PC-9 (cell line): ENCODE results near the gene AGMO. TPM values are rescaled to one million over a fixed set of nuclear protein-coding genes. Genes with fewer than 3 reads are reported as not detected.
A peak's percentile ranks its signal among the peaks of the same experiment; 100 is the strongest.

Experiments
- BruUV-seq: library from RNA; stranded (reverse); fragments of 400-500 nt; replicated peaks from 2 replicates; lab custom pipeline; 2021; lab: Mats Ljungman, UMichigan
- CTCF ChIA-PET: fragments of 300-600 bp; sonication (Branson Sonifier 250); formaldehyde crosslinking; loops from one replicate; lab custom pipeline; 2022; ENCODE audit warnings: antibody characterized with exemption; lab: Charles Lee
- POLR2A ChIA-PET: fragments of 300-600 bp; sonication (Branson Sonifier 250); formaldehyde crosslinking; loops from one replicate; lab custom pipeline; 2022; ENCODE audit warnings: antibody characterized with exemption; ENCODE audit not compliant: unreplicated experiment; lab: Charles Lee
- DNase-seq, 2 experiments: peaks; one replicate each; pipeline versions ENCODE4 v3.0.0 to v3.0.0-alpha.2; 2015 to 2022; ENCODE audit warnings: mixed read lengths in 1 of 2
- H2AFZ ChIP-seq: fragments of 200-600 bp; sonication (generic); 2 replicates; pipeline ENCODE4 v1.8.1; 2017; ENCODE audit warnings: antibody characterized with exemption
- H3F3A ChIP-seq: fragments of 200-600 bp; sonication (generic); 2 replicates; pipeline ENCODE4 v1.8.1; 2017; ENCODE audit warnings: antibody characterized with exemption, mild to moderate bottlenecking, low read depth; ENCODE audit not compliant: insufficient read depth
- H3K27ac ChIP-seq: fragments of 200-600 bp; sonication (generic); 2 replicates; pipeline ENCODE4 v1.6.1; 2016; ENCODE audit warnings: mixed run types
- H3K27me3 ChIP-seq: fragments of 200-600 bp; sonication (generic); 2 replicates; pipeline ENCODE4 v1.6.1; 2016; ENCODE audit warnings: low read depth, mixed run types; ENCODE audit not compliant: insufficient read depth
- H3K36me3 ChIP-seq: fragments of 200-600 bp; sonication (generic); 2 replicates; pipeline ENCODE4 v1.6.1; 2016; ENCODE audit warnings: low read depth, mixed run types
- H3K4me1 ChIP-seq: fragments of 200-600 bp; sonication (generic); replicated peaks from 2 replicates; pipeline ENCODE4 v1.6.1; 2016; ENCODE audit warnings: mixed run types; ENCODE audit not compliant: insufficient read depth
- H3K4me2 ChIP-seq: fragments of 200-600 bp; sonication (generic); 2 replicates; pipeline ENCODE4 v1.6.1; 2017; ENCODE audit warnings: mixed run types
- H3K4me3 ChIP-seq: fragments of 200-600 bp; sonication (generic); 2 replicates; pipeline ENCODE4 v1.6.1; 2016; ENCODE audit warnings: mixed run types
- H3K79me2 ChIP-seq: fragments of 200-600 bp; sonication (generic); 2 replicates; pipeline ENCODE4 v1.6.1; 2017; ENCODE audit warnings: low read depth, mixed run types
- H3K9me2 ChIP-seq: fragments of 200-600 bp; sonication (generic); 2 replicates; pipeline ENCODE4 v1.8.1; 2017; ENCODE audit warnings: mild to moderate bottlenecking; ENCODE audit not compliant: insufficient read depth
- H3K9me3 ChIP-seq: fragments of 200-600 bp; sonication (generic); 2 replicates; pipeline ENCODE4 v1.8.1; 2016; ENCODE audit warnings: low read depth; ENCODE audit not compliant: insufficient read depth
- H4K20me1 ChIP-seq: fragments of 200-600 bp; sonication (generic); 2 replicates; pipeline ENCODE4 v1.8.1; 2017; ENCODE audit not compliant: insufficient read depth
- CTCF ChIP-seq: fragments of 200-600 bp; sonication (generic); conservative IDR thresholded peaks from 2 replicates; pipeline ENCODE4 v1.6.1; 2017; ENCODE audit warnings: mixed run types, antibody characterized with exemption, mild to moderate bottlenecking, moderate library complexity
- EZH2 ChIP-seq: fragments of 200-600 bp; sonication (generic); IDR thresholded peaks from 2 replicates; pipeline ENCODE4 v1.8.0; 2017; ENCODE audit warnings: antibody characterized with exemption, low read depth
- intact Hi-C: fragments of 100-400 bp; cut with micrococcal nuclease; formaldehyde crosslinking; loops from one replicate; pipeline ENCODE4 v1.10.0; 2022; ENCODE audit not compliant: unreplicated experiment
- total RNA-seq: library from RNA; stranded (reverse); gene quantifications from 2 replicates; pipeline ENCODE4 v1.2.3, GENCODE V29; 2021

The AGMO gene
- total RNA-seq, 1 experiment from 2014 or later, result not detected

GRCh38 chr7:15199482-15199881, 362.3 kb downstream of the AGMO start:
- DNase-seq, result no peak
- no peak overlapping the region for H2AFZ ChIP-seq
- CTCF ChIA-PET, result interaction anchor here (0.6 to 0.7 kb wide), 2 partner anchors 68 to 608 kb away, joined by 3 read pairs; no protein-coding TSS in a partner anchor
- POLR2A ChIA-PET, result no interaction called here
- no peaks in the 10 kb centered on the region for H3F3A ChIP-seq
- peak; percentile 61 for TF ChIP-seq CTCF
- no peak for TF ChIP-seq EZH2
- intact Hi-C loops, result loop anchor here (2.0 kb wide), 1 partner anchor 183 kb away; no protein-coding TSS in a partner anchor
- no peak overlapping the region for H3K4me3 ChIP-seq
- H3K4me1 ChIP-seq, result no peaks in the 10 kb centered on the region
- no peak overlapping the region for H3K27ac ChIP-seq
- no peaks in the 10 kb centered on the region for H3K9me2 ChIP-seq
- no peaks in the 10 kb centered on the region for H3K9me3 ChIP-seq
- no peaks in the 10 kb centered on the region for H3K27me3 ChIP-seq
- BruUV-seq, result no TSS peak
- H4K20me1 ChIP-seq, result no peaks in the 10 kb centered on the region
- H3K79me2 ChIP-seq, result no peaks in the 10 kb centered on the region
- no peak overlapping the region for H3K4me2 ChIP-seq
- H3K36me3 ChIP-seq, result no peaks in the 10 kb centered on the region

- intact Hi-C loops, result no loop called here
- CTCF ChIA-PET, result interaction anchor here (0.6 kb wide), 1 partner anchor 180 kb away, joined by 18 read pairs; no protein-coding TSS in a partner anchor
Measured at GRCh38 chr7:15197042-15197977, 364.5 kb downstream of the AGMO start.

GRCh38 chr7:15178065-15178464, 383.8 kb downstream of the AGMO start:
- DNase-seq, result no peak
- POLR2A ChIA-PET, result no interaction called here
- Histone ChIP-seq H3K27me3 (no peaks in the 10 kb centered on the region), H4K20me1 (no peaks in the 10 kb centered on the region), H3F3A (no peaks in the 10 kb centered on the region), H3K79me2 (no peaks in the 10 kb centered on the region), H3K4me3 (no peak overlapping the region), H3K4me1 (no peaks in the 10 kb centered on the region), H3K27ac (no peak overlapping the region), H3K9me2 (no peaks in the 10 kb centered on the region), H3K4me2 (no peak overlapping the region), H3K9me3 (no peaks in the 10 kb centered on the region), H2AFZ (no peak overlapping the region), H3K36me3 (no peaks in the 10 kb centered on the region)
- TF ChIP-seq CTCF (no peak), EZH2 (no peak)
- CTCF ChIA-PET, result no interaction called here
- intact Hi-C loops, result loop anchor here (5.0 kb wide), 1 partner anchor 119 kb away; no protein-coding TSS in a partner anchor
- no TSS peak for BruUV-seq

More at GRCh38 chr7:15197042-15197977, 364.5 kb downstream of the AGMO start:
- Histone ChIP-seq H3K79me2 (no peaks in the 10 kb centered on the region), H3F3A (no peaks in the 10 kb centered on the region), H4K20me1 (no peaks in the 10 kb centered on the region), H2AFZ (no peak overlapping the region), H3K4me1 (no peaks in the 10 kb centered on the region), H3K9me3 (no peaks in the 10 kb centered on the region), H3K4me2 (no peak overlapping the region), H3K4me3 (no peak overlapping the region), H3K9me2 (no peaks in the 10 kb centered on the region), H3K27me3 (no peaks in the 10 kb centered on the region), H3K27ac (no peak overlapping the region), H3K36me3 (no peaks in the 10 kb centered on the region)
- no peak for TF ChIP-seq EZH2
- TF ChIP-seq CTCF, result no peak
- no peak for DNase-seq
- POLR2A ChIA-PET, result no interaction called here
- BruUV-seq, result no TSS peak
